Stimulated activated CD8-positive, alpha-beta memory T cell treated with anti-CD3 and anti-CD28 coated beads, Interleukin-4, amount 100 ng/mL, for 24 hours (primary cell): ENCODE data around the gene DZIP1L.

Experiments
- DNase-seq: peaks from one replicate; pipeline ENCODE4 v3.0.0-alpha.2; 2020; ENCODE audit warnings: low read depth

DZIP1L gene

DNA sequence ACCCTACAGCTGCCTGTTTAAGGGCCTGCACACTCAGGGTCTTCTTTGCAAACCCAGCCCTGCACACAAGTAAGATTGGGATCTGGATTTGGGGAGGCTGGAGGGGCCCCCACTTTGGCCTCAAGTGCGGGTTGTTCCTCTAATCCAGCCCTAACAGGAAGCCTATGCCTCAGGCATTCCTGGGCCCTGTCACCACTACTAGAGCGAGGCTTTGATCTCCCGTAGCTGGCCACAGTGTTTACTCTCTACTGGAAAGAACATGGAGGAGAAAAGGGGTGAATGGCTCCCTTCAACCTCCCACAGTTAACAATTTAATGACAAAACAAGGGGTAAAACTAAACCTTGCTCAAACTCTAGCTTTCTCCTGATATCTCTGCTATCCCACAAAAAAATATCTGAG, 48.4 kb downstream of the DZIP1L start:
- DNase-seq = no peak

DNA sequence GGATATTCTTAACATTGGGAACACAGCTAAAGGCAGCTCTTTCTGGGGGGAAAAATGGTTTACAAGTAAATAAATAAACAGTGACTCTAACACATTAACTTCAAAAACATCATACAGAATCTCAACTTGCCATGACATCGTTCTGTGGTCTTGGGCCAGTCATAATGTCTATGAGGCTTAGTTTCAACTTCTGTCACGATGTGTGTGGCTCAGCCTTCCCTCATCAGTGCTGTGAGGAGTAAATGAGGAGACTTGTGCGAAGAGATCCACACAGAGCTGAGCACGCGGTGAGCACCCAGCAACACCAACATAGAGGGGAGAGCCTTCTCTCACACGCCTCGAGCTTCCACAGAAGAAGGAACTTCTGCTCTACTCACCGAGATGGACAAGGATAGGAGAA, 49.0 kb downstream of the DZIP1L start:
- DNase-seq = no peak

DNA sequence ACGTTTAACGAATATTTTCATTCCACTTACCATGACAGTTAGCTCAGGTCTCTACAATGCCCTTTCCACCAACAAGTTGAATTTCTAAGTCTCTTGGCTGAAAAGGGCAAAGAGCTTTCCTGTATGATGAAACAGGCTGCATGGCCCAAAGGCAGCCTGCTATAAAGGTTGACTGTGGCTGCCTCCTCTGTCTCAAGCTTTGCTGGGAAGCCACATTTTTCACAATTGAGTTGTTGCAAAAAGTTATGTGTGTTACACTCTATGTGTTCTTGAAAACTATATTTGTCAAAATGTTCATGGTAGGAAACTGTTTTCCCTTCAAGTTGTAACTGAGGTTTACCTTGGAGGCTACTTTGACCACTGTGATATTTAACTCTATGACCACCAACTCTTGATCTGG, 49.5 kb downstream of the DZIP1L start:
- no peak for DNase-seq

DNA sequence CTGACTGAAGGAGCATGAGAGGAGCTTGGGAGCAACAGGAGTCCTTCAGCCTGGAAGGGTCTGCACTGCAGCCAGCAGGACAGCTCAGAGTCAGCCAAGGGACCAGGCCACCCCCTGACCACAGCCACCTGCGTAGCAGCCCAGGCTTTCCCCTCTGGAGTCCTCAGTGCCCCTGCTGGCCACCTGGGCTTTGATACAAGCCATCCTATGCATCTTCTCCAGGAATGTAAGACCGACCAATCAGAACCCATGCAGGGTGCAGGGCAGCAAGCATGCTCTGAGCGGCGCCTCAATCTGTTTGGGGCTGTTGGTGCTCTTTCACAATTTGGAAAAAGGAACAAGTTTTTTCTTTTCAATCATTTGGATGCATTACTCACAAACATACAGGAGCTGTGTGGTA, 52.0 kb downstream of the DZIP1L start:
- DNase-seq = no peak

DNA sequence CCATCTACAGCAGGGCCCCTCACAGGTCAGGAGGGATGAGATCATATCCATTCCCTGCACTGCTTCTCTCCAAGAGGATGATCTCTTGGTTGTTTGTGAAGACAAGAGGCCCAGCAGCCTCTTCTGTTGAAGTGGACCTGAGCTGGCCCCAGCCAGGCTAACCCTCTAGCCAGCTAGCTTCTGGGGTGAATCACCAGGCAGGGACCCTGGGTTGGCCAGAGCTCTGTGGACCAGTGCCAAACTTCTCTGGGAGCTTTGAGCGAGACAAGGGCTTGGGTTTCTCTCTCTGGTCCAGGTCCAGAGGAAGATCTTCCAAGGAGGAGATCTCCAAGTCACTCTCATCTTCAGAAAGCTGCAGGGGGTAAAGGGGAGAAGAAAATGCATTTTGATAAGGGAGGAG, 52.8 kb downstream of the DZIP1L start:
- DNase-seq = no peak

DNA sequence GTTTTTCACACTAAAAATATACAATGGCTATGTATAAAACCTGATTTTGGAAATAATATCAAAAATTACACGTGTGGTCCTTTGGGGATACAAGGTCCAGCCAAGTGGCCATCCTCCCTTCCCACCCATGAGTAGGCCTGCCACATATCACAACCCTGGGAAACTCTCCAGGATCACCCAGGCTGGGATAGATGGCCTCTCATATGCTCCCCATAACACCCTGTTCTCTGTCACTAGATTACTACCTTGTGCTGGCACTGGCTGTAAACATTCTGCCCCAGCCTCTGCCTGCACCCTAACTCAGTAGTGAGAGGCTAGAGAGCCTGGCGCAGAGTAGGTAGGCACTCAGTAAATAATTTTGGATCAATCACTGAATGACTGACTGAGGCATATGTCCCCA, 53.4 kb downstream of the DZIP1L start:
- no peak for DNase-seq

DNA sequence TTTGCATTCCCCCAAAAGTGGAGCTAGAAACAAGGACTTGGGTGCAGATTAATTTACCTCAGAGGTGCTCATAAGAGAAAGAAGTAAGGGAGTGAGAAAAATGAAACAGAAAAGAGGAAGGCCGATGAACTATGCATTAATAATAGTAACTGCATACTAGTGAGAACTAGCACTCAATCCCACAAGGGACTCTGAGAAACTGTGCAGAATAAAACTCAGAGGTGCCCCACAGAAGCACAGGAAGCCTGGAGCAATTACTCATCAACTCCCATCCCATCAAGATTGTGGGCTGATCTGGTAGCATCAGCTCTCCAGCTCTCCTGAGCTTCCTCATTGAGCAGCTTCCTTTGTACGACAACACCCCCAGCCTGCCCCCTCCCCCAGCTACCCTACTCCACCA, 54.6 kb downstream of the DZIP1L start:
- no peak for DNase-seq

DNA sequence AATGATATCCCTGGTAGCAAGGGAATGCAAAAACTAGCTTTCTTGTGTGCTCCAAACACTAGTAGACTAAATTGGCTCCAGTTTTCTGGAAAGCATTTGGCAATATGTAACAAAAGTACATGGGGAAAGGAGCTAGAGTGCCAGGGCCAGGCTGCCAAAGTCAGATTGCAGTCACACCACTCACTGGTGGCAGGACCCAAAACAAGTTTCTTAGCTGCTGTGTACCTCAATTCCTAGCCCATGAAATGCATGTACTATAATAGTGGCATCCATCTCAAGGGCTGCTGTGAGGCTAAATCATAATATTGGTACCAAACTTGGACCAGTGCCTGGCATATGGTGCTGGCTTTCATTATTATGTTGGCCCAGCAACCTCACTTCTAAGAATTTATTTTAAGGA, 56.1 kb downstream of the DZIP1L start:
- DNase-seq = no peak

DNA sequence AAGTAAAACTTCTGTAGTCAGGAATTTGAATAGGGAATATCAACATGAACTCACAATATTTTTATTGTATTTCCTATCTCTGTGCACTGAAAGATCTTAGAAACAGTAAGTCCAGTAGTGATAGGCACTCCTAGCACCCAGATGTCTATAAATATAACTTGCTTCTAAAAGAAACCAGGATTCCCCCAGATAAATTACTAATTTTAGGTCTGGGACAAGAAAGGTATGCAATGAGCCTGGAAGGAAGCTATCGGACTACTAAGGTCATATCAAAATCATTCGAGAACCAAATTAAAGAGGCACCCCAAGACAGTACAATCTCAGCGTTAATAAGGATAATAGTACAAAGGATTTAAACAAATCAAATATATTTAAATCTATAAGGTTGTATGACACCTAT, 58.0 kb downstream of the DZIP1L start:
- no peak for DNase-seq

DNA sequence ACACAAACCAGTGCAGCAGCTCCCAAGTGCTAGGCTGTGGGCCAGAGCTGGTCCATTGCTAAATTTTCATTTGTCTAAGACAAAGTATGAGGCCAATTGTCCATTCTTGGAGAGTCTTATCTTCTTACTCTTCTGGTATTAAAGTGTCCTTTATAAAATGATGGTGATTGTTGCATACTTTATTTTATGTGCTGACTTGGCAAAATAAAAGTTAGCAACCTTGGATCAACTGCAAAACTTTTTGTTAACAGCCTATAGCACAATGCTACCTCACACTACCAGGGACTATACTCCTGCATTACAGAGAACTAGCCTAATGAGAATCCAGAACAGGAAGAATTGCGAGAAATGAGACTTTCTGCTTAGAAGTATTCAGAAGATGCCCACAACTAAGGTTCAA, 61.4 kb downstream of the DZIP1L start:
- no peak for DNase-seq

DNA sequence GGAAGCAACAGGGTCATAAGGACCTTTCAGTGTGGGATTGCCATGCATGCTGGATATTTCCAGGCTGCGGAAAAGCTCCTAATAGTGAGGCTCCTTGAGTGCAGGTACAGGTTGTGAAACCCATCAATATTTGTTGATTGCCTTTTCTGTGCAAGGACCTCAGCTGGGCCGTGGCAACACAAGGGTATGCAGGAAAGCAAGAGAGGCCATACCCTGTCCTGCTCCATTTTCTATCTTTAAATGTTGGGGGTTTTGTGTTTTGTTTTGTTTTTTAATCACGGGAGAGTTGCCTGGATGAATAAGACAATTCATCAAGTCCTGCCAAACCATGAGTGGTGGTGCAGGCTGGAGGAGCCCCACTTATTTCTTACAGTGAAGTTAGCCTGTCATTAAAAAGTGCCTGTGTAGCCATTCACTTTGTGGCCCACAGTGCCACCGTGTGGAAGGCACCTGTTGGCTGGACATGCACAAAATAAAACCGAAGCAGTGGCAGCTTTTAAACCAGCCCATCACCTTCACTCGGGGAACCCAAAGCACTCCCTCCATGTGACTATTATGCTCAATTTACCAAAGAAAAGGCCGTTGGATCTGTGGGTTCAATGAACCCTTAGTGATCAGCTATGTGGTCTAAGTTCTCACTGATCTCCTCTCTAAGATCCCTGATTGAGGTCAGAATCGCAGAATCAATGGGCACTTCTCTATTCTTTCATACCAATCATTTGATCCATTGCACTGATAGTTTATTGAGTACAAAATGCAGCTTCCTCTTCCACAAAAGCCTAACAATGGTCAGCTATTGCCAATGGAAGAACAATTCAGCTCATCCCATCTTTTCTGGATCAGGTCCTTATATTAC, 63.2 kb downstream of the DZIP1L start:
- DNase-seq = no peak

DNA sequence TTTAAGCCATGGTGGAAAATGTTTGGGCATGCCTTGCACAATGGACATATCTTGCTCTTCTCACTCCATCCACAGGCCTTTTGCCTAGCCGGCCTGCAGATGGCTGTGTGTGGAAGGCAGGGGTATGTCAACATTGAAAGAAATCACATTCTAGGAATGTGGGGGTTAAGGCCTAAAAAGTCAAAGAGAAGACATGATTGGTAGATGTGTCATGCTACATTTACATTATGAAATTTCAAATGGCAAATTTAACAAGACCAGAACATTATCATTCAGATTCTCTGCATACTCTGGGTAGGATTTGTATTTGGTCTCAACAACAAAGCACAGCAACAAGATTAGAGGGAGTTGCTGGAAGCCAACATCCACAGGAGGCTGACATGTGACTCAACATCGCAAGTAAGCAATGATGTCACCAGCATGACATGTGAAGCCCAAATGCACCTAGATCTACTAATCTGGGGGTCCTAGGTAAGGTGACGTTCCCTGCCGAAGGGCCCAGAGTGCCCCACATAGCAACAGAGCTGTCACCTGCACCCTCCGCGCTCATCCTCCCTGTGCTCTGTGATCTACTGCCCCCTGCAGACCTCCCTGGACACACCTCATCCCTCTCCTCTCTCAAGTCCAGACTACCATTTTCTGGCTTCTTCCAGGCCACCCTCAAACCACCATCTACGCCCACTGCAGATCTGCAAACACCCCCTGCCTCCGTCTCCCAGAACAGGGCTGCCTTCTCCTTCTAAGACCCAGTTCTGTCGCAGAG, 66.1 kb downstream of the DZIP1L start:
- DNase-seq = no peak

DNA sequence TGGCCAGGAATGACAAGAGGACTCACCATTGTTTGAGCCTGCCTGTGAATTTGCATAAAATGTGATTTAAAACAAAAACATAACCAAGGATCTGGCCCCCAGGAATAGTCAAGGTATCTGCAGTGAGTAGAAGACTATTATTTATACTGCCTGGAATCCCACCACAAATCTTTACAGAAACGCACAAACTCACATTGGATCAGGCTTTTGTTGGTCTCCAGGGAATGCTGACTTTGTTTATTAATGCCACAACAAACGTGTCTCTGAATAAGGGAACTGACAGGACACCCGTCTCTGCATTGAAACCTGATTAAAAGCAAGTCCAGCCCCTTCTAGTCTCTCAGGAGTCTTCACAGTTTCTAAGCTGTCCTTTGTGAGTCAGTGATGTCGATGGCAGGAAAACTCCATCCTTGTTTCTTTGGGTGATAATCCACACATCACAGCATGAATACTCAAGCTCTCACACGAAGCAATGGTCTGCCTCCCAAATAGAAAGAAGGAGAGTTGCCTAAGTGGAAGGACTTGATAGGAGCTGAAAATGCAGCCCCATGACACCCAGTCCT, 67.7 kb downstream of the DZIP1L start:
- no peak for DNase-seq

DNA sequence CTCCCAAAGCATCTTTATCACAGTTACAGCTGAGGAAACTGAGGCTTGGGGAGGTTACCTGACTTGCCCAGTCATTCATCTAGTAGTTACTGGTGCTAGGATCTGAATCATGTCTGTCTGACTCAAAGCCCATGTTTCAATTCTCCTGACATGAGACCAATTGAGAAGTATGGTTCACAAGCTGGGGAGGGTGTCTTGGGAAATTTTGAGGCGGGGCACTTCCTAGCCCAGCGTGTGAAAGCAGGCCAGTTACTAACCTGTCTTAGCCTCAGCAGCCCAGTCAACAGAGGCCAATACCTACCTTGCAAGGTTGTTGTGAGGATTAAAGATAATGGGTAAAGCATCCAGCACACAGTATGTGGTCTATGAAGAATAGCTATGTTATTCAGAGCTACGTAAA, 68.5 kb downstream of the DZIP1L start:
- no peak for DNase-seq

DNA sequence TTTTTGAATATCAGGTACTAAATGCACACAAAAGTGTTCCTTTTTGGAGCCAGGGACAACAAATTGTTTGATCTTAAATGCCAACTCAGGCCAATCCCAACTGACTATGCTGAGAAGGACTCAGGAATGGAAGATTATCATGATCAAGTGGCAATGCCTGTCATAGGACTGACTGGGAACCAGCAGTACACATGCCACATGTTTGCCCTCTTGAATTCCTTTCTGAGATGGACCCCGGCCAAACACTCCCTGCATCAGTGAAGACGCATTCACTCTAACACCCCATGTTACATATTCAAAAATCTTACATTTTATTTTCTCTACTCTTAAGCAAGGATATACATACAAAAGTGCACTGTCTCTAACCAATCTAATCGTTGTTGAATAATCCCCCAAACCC, 69.3 kb downstream of the DZIP1L start:
- no peak for DNase-seq

DNA sequence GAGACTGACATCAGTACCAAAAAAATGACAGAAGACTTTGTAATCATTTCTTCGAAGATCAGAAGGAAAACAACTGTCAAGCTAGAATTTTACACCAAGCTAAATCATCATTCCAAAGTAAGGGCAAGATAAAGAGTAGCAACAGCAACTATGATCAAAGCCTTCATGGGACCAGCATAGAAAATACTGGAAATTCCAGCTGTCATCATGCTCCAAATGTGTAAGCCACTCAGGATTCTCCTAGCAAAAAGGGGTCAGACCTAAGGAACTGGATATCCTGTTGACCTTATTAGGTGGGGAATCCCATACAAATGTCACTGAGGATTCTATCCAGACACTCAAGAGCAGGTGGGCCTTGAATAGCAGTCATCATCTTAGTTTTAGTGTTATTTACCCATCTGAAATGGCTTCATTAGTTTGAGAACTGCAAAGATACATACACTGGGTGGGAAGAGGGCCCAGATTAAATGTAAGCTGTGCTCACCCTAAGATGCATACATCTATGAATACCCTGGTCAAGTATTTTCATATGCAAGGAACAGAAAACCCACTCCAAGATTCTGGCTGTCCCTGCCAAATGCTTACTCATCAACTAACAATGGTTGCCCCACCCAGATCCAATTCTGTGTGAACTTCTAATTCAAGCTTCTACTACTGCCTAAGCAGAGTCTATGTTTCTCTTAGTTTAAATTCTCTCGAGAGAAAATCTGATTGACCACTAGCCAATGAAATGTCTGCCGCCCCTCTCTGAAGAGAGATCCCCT, 72.0 kb downstream of the DZIP1L start:
- DNase-seq = no peak

DNA sequence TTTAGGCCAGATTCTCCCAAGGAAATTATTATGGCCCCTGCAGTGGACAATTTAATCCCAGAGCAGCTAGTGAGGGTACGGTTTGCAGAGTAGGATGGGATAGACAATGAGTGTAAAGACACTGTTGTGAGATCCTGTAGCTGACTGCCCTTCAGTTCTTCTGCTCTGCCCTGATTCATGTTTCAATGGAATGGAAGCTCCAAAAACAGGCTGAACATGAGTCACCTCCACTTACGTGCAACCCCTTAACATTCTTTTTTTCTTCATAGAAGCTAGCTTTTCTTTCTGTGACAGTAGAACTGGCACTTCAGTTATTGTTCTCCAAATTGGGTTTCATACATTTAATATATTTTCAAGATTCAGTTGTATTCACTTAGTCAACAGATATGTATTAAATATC, 73.4 kb downstream of the DZIP1L start:
- no peak for DNase-seq

DNA sequence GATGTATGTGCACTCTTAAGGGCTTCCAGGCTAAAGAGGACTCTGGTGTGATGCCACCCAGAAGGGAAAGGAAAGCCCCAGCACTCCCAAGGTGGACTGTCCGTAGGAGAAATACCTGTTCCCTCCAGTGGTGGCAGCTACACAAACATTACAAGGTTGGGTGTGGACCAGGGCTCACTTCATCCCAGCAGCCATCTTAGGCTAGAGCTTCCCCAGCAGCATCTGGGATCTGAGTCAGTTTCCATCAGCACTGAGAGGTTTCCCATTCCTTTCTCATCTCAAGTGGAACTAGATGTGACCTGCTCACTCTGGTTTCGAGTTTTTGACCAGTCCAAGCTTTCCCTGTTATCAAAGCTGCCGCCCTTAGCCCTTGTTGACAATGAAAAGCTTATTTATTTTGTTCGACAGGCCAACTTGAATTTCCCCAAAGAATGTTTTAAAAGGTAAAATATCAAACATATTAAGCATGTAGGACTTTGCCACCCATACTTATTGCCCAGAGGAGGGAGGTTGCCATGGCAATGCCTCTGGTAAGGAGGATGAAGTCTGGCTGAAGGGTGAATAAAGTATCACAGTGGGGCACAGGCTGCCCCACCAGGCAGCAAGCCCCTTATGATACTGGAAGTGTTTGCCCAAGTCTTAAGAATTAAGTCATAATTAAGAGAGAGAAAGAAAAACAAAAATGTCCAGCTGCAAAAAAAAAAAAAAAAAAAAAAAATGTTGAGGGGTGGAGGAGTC, 76.5 kb downstream of the DZIP1L start:
- no peak for DNase-seq

DNA sequence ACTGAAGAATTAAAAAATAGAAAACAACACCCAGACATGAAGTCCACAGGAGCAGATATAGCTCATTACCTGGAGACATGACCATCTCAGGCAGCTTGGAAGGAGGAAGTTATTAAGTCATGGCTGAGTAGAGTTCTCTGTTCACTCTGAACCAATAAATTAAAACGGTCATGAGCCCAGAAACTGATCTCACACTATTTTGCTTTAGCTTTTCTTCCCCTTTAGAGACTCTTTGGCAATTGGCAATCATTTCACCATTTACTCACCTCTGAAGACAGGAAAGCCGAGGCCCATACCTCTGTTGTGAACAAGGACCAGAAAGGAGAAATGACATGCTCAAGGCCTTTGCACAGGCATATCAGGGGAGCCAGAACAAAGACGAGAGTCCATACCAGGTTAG, 78.8 kb downstream of the DZIP1L start:
- DNase-seq = no peak

DNA sequence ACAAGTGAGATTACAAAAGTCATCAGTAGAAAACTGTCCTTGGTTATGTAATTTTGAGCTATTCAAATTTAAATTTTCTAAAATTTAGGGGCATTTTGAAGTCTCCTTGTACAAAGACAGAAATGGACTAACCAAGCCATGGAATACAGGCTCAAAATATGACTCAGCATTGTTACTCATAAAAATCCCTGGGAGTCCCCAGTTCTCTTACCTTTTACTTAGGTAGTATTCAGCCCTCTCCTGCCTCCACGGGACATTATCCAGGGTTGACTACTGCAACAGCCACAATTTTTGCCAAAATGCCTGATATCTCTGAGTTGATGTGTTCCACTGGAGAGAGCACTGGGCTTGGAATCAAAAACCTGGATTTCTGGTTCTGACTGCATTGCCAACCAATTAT, 80.5 kb downstream of the DZIP1L start:
- no peak for DNase-seq

DNA sequence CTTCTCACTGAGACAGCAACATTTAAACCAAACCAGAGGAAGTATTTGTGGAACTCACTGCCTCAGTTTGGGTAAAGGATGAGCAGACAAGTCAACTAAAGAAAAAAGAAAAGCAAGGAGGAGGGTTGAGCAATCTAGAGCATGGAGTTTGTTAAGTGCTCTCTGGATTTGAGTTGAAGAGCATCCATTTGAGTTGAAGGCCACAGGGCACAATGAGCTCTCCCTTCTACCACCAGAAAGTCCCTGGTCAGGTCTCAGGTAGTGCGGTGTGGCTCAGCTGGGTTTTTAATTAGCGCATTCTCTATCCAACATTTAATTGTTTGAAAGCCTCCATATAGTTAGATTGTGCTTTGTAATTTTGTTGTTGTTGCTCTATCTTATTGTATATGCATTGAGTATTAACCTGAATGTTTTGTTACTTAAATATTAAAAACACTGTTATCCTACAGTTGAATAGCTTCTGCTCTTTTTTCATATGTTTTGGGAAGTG, 82.2 kb downstream of the DZIP1L start:
- no peak for DNase-seq

DNA sequence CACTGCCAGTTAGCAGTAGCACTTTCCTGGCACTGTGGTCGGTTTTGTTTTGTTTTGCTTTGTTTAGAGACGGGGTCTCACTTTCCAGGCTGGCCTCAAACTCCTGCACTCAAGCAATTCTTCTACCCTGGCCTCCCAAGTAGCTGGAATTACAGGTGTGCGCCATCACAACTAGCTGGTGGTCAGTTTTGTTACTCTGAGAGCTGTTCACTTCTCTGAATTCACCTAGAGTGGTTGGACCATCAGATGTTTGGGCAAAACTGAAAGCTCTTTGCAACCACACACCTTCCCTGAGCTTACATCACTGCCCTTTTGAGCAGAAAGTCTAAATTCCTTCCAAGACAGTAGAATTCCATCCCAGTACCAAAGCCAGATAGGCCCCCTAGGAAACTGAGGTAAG, 82.8 kb downstream of the DZIP1L start:
- no peak for DNase-seq
